ENCODE measurements around the gene DHODH.
"Not testable (repeated sequence)": the region's sequence is repeated elsewhere in the genome, so short reads cannot be mapped to it uniquely, and the experiment has no call there.

The DHODH gene

DNA sequence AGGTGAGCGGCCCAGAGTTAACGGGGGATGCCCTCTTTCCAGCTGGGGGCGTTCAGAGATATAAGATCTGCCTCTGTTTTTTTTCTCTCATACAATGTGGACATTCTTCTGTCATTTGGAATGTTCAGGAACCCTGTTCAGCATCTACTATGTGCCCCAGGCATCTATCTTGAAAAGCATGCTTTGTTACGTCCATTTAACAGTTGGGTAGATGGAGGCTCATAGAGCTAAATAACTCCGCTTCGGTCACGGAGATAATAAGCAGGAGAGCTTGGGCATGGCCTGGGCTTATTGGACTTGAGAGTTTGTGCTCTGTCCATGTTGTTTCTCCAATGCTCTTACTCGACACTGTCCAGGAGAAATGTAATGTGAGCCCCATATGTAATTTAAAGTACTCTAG, 6.1 kb downstream of the DHODH start:
- no peak for DNase-seq

DNA sequence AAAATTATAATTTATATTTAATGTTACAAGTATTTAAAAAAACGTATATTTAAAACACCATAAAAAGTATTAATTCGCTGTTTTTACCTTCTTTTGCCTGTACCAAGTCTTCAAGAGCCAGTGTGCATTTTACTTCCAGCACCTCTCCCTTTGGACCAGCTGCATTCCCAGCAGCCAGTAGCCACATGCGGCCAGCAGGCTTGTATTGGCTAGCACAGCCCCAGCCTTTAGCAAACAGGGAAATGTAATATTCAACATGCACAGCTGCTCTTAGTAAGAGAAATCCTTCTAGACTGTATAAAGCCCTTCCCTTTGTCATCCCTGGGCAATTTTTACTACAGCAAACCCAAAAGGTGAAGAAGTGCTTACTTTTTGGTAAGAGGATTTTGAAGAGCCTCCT, 6.6 kb downstream of the DHODH start:
- DNase-seq = no peak

DNA sequence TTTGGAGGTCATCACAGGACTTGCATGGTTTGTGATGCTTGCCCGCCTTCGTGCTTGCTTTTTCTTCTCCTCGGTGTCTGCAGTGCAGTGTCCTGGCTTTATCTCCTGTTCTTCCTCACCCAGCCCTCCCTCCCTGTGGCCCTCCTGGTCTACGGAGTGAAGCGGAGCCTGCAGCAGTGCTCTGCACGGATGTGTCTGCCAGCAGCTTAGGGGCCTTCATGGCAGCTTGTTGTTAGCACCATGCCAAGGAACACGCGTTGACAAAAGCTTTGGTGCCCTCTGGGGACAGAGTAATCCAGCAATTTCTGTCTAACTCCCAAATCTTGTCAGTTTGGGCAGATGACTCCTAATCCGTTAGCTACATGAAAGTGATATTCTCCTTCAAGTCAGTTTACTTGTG, 9.9 kb downstream of the DHODH start:
- no peak for DNase-seq

DNA sequence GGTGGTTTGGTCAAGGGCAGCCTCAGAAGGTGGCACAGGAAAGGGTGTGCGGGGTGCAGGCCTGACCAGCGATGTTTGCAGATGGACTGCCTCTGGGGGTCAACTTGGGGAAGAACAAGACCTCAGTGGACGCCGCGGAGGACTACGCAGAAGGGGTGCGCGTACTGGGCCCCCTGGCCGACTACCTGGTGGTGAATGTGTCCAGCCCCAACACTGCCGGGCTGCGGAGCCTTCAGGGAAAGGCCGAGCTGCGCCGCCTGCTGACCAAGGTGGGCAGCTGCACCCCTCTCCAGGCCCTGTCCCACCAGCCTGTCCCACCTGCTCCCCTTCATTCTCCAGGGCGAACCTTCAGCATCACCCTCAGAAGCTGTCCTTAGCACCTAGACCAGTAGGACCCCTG, 12.5 kb downstream of the DHODH start:
- DNase-seq = no peak

DNA sequence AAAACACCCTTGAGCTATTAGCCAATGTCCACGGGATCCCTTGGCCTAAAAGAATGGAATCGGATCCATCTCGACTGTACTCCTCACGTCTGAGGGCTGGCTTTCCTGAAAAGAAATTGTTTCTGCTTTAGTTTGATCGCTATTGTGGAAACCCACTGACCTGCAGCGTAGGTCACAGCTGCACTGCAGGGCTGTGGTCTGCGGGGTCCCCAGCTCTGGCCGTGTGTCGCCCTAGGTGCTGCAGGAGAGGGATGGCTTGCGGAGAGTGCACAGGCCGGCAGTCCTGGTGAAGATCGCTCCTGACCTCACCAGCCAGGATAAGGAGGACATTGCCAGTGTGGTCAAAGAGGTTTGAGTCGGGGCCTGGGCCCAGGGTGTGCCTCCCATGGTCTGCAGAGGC, 13.6 kb downstream of the DHODH start:
- no peak for DNase-seq

DNA sequence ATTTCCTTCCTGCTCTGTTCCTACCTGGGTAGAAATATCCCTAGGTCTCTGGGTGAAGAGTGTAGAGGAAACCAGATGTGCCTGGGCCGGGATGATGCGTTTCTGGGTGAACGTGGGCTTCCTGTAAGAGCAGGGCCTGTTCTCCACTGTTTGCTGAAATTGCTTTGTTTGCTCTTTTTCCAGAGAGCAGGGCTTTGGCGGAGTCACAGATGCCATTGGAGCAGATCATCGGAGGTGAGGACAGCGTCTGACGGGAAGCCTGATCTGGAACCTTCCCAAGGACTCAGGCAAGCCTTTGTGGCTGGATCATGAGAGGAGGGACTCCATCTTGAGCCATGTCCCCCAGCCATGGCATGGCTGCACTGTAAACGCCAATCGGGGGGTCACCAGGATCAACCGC, 15.4 kb downstream of the DHODH start:
- DNase-seq = no peak

DNA sequence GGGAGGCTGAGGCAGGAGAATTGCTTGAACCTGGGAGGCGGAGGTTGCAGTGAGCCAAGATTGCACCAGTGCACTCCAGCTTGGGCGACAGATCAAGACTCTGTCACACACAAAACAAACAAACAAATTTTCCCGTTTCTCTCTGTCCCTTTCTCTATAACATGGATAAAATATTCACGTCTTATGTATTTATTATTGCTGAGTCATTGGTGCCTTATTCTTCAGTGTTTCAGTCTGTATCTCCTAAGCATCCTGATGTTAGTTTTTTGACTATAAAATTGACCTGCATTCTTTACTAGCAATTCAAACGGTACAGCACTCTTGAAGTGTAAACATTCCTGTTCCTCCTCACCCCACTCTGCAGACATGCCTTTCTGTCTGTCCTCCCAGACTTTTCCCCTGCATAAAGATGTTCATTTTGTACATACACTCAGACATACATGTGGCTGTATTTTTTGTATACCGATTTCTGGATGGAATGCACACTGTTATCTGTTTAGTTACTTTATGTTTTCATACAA, 16.4 kb downstream of the DHODH start:
- DNase-seq = no peak

DNA sequence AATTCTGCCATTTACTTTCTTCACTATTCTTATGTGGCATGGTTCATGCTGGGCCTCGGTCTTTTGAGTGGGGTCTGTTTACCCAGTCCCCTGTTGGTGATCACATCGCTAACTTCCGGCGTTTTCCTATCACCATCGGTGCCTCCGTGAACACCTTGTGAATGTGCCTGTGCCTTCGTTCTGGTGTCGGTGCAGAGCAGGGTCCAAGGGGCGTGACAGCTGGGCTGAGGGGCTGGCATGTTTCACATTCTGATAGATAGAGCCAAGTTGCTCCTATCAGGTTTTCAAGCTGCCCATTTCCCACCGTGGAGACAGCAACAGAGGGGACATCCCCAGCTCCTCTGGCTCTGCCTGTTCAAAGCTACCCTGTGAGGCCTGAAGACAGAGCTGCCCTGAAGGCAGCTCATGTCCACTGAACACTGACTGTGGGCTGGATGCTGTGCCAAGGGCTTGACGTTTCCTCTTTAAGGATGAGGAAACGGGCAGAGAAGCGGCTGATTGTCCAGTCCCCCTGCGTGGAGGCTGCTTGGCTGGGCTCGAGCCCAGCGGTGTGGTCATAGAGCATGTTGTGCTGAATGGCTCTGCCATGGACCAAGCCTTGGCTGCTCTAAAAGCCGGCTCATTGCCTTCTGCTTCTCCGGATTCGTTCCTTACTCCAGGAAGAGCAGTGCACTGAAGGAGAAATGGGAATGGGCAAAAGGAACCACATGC, 17.0 kb downstream of the DHODH start:
- no peak for DNase-seq

DNA sequence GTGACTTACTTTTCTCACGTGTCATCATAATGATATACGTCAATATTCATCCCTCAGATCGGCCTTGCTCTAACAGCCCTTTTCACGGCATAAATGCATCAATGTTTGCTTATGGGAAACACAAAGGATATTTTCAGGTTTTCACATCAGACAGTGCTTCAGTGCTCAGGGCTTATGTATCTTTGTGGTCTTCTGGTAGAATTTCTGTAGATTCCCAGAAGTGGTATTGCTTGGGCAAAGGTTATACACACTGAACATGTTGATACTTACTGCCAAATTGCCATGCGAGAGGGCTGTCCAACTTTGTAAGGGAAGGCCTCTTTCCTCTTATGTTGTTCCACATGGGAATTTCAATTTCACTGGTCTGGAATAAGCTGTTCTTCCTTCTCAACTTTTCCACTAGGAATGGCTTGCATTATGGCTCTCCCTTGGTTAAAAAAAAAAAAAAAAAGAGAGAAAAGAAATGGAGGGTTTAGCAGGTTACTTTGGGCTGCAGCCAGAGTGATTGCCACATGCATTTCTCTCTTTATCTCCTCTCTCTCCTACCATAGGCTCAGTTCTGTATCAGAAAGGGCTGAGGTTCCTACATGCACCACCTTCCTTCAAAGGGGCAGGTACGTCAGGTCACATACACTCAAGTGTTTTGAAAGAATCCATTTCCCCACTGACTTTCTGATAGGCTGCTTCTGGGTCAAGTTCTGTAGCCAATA, 19.3 kb downstream of the DHODH start:
- DNase-seq = no peak

DNA sequence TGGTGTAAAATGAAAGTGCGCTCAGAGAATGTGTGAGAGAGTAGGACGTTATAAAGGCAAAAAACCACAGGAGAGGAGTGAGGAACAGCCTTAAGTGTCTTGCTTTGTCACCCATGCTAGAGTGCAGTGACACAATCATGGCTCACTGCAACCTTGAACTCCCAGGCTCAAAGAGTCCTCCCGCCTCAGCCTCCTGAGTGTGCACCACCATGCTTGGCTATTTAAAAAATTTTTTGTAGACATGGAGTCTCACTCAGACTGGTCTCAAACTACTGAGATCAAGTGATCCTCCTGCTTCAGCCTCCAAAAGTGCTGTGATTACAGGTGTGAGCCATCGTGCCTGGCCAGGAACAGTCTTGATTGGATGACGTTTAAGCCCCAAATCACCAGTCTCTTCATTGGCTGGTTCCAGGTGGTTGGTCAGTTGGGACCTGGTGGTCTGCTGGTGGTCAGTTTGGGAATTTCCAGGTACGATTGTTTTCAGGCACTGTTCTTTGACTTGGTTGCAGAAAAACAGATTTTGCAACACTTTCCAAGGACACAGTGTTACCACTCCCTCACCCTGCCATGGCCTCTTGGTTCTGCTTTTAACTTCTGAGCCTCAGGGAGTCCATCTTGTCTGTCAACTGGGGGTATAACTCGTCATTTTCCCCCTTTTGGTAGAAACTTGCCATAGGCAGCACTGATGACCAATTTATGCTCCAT, 21.2 kb downstream of the DHODH start:
- no peak for DNase-seq

DNA sequence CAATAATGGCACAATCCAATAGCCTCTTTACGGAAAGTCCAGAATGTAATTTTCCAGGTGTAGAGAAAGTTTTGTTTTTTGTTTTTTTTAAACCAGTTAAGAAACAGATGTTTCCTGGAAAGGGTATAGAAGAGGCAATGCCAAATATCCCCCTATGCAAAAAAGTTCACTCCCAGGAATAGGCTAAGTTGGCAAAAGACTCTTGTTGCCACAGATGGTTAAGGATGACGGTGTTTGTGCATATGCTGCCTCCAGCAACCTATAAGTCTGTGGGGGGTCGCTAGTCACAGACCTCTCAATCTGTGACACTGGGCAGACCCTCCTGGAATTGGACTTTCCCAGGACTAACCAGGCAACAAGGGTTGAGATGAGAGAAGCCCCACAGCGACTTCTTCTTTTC, 24.9 kb downstream of the DHODH start:
- DNase-seq = no peak

DNA sequence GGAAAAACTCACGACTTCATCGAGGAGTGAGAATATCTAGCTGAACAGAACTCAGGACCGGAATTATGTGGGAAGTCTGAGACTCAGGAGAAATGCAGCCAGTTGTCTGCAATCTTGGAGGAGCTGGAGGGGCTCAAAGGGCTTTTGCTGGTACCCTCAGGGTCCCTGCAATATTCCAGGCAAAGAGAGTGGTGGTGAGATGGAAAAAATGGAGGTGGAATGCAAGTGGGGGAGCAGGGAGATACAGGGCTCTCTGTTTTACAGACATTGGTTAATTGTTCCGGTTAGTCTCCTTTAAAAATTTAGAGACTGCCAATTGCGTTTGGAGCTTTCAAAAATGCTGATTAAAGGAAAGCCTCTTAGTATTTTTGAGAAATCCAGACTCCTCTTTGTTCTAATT, 27.6 kb downstream of the DHODH start:
- no peak for DNase-seq

DNA sequence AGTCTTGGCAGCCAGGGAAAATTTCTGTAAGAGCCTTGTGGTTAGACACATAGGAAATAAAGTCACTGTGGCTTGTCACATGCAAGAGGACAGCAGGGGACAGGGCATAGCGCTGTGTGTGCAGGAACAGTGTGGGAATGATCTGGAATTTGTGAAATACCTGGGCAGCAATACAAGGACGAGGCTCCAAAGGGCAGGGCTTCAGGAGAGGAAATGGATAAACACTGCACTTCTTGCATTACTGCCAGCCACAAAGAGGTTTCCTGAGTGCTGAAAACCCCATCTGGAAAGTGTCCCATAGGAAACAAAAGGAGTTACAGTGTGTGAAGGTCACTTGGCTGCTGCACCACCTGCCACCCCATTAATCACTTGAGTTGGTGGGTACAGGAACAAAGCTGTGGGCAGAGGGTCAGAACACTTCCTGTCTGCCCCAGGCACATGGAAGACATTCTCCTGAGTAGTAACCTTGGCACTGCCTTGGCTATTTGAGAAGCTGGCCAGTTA, 33.7 kb downstream of the DHODH start:
- DNase-seq = no peak

DNA sequence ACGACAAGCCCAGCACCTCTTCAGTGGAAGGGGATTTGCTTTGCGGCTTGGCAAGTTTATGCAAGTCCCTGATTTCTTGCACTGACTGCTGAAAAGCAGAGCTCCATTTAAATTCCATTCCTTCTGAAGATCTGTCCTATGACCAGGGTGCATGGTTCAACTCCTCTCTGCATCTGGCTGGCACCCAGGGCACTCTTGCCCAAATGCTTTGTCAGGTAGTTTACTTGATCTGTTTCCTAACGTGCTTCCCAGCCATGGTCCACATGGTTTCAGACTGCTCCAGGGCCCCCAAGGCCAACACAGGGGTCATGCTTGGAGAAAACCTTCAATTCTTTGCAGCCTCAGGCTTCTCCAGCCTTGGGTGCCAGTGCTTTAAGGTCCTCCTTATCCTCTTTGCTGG, 34.5 kb downstream of the DHODH start:
- no peak for DNase-seq

DNA sequence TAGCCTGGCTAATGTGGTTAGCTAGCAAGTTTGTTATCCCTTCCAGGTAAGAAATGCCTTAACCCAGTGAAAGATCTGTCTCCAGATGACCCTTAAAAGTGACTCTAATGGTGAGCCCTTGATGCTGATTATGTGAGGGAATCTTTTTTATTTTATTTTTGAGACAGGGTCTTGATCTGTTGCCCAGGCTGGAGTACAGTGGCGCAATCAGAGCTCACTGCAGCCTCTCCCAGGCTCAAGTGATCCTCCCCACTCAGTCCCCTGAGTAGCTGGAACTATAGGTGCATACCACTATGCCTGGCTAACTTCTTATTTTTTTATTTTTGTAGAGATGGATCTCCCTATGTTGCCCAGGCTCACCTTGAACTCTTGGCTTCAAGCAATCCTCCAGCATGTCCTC, 35.0 kb downstream of the DHODH start:
- DNase-seq = no peak

DNA sequence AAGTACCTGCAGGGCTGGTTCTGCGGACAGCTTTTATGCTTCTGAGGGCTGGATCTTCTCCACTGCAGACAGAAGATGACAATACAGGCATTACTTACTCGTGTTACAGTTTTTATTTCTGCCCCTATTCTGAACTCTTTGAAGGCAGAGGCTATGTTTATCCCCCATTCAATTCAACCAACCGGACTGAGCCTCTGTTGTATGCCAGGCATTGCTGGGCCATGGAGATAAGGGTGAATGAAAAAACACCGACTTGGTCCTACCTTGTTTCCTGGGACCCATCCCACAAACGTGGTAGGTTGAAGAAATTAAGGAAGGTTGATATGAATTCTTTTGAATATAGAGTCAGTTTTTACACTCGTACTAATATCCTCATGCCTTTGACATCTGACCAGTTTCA, 35.8 kb downstream of the DHODH start:
- no peak for DNase-seq

DNA sequence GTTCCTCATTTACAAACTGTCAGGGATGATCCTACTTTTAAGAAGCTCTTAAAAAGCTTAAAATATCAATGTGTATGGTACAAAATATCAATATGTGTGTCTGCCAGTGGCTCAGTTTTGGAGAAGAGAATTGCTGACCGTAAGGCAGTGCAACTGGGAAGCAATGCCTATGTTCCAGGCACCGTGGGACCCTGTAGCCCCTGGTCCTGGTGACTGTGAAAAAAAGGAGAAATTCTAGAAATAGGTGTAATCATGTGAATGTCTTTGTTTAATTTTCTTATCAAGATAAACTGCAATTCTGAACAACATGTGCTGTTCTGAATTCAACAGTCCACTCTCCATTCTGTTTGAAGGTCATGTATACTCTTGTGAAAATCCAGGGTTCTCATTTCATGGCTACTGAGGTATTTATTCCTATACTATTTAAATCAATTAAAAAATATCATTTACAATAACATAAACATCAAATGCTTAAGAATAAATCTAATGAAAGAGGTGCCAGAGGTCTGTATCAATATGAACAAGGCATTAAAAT, 36.3 kb downstream of the DHODH start:
- DNase-seq = no peak

DNA sequence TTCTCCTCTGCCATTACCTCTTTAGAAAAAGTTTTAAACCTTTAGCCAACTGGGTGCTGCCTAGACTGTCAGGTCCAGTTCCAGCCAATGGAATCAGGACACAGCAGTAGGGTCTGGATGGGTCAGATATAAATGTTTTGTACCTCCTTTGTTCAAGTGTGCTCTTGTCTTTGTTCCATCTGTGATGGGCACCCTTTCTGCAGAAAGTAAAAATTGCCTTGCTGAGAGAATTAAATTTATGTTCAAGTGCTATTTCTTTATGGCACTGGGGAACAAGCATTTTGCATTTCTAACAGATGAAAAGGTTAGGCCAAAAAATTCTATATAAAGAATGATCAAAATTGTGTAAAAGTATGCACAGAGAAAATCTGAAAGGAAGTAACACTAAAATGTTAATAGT, 40.6 kb downstream of the DHODH start:
- no peak for DNase-seq

DNA sequence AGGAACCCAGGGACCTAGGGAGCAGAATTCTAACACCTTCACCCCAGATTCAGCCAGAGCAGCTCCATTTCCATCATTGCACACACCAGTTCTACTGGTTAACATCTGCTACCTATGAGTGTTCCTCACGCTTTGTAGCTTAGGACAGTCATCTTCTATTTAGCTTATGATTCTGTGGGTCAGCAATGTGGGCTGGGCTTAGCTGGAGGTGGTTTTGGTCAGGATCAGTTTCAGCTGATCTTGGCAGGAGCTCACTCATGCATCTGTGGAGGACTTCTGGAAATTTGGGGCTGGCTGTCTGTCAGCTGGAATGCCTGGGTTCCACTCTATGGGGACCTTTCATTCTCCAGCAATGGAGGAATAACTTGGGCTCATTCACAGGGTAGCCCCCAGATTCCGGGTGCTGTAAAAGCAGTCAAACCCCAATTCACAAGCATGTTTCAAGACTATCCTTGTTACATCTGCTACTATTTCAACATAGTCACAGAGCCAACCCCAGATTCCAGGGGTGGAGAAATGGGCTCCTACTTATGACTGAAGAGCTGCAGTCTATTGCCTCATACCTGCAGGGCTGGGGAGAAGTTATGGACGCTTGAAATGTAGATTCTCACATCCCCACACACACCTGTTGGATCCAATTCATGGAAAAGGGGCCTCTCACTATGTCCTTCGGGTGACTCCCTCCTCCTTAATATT, 42.4 kb downstream of the DHODH start:
- DNase-seq = no peak

DNA sequence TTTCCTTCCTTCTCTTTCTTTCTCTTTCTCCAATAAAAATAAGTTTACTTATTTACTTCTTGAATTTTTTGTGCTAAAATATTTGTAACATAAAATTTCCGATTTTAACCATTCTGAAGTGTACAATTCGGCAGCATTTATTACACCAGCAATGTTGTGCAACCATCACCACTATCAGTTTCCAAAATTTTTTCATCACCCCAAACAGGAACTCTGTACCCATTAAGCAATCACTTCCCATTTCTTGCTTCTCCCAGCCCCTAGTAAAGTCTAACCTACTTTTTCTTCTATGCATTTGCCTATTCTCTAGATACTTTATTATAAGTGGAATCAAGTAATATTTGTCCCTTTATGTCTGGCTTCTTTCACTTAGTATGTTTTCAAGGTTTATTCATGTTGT, 43.3 kb downstream of the DHODH start:
- DNase-seq = no peak

DNA sequence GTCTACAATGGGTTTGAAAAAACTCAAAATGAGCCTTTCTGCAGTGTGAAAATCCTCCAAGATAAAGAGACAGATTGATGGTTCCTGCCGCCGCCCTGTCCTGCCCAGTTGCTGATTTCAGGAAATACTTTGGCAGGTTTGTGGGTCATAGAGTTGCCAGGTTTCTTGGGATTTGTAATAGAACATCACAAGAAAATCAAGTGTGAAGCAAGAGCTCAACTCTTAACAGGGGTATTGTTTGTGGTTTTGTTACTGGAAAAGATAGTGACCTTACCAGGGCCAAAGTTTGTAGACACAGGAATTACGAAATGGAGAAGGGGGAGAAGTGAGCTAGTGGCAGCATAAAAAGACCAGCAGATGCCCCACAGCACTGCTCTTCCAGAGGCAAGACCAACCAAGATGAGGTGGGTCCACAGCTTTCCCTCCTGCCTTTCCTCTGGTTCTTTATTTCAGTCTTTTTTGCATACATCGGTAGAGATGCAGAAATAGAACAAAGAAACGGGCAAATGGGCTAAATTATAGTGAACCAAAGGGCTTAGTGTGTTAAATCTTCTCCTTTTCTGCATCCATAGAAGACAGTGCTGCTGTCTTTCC, 45.8 kb downstream of the DHODH start, which contains the start of gene HP:
Gene HP, plus strand, starts transcription at position 252 of the 594 bp plus-strand sequence. Its CDS starts 148 bp downstream, at position 400.
- not testable (repeated sequence) for DNase-seq

DNA sequence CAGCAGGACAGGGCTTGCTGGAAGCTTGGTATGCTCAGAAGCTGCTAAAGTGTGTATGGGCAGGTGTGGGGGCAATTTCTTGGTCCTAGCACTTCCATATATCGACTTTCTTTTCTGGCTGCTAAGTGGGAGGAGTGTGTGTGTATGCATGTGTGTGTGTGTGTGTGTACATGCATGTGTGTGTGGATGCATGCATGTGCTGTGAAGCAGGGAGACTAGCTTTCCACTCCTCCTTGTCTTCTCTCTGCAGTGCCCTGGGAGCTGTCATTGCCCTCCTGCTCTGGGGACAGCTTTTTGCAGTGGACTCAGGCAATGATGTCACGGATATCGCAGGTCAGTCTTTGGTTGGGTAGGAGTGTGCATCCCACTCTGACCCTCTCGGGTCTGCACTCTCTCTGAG, 47.4 kb downstream of the DHODH start:
- DNase-seq = no peak

Measured in CD4-positive, alpha-beta T cell treated with Interleukin-12 subunit alpha and Interleukin-12 subunit beta, for 1 hour (primary cell).